ENCODE data around the gene TMSB15B.
"Not testable (repeated sequence)": the region's sequence is repeated elsewhere in the genome, so short reads cannot be mapped to it uniquely, and the experiment has no call there.

The TMSB15B gene

DNA sequence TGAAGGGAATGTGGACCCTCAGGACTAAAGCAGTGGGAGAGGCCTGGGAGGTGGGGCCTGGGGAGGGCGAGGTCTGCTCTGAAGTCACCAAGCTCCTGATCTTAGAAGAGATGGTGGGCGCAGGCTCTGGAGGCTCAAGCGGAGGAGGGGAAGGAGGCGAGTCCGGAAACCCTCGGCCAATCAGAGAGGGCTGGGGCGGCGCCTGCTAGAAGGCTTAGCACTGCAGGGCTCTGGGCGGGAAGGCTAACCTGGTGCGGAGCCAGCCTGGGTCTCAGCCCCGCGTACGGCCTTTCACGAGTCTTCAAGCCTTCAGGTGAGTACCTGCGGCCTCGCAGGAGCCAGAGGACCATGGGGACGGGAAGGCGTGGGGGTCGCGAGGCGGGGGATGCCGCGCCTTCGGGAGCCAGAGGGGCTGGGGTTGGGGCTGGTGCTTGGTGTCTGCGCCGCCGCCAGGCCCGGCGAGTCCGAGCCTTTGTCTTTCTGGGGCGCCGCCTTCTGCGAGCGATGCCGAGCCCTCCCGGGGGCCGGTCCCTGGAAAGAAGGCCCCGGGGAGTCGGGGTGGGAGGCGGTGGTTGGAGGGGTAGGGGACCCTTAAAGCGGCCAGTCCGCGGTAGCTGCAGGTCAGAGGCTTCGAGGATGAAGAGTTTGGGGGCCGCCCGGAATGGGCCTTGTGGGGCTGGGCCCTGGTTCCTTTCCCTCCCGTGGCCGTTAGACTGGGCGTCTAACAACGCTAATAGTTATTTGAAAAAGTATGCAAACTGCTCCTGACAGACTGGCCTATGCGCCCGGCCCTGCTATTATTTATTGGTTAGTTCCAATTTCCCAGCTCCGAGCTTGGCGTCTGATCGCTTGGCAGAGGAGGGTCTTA is at the start of gene TMSB15B:
TSS of gene TMSB15B (plus strand) at position 217 of the 868 bp plus-strand sequence.
- not testable (repeated sequence) for DNase-seq (ENCODE audit: low spot score)

DNA sequence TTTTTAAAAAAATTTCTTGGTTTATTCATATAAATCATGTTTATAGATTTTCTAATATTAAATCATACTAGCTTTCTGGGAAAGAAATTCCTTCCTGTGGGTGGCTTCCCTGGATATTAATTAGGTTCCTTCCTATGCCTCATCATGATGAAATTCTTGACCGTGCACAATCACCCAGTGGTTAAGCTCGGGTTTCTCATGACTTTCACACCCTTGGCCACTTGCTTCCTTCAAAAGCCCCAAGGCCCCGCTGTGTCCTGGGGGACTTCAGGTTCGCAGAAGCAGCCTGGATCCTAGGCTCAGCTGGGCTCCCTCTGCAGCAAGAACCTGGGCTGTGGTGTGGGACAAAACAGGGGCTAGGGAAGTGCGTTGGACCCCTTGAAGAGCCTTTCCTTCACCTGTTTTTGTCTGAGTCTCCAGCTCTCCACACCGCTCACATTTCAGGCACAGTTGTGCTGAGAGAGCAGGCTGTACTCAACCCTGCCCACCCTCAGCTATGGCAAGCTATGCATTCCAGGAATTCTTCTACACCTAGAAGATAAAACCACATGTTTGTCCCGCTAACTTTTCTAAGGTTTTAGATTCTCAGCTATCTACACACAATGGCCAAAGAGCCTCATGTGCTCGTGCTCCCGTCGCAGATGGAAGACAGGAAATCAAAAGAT is 48.9 kb upstream of the TMSB15B start:
- DNase-seq (ENCODE audit: low spot score), result no peak

DNA sequence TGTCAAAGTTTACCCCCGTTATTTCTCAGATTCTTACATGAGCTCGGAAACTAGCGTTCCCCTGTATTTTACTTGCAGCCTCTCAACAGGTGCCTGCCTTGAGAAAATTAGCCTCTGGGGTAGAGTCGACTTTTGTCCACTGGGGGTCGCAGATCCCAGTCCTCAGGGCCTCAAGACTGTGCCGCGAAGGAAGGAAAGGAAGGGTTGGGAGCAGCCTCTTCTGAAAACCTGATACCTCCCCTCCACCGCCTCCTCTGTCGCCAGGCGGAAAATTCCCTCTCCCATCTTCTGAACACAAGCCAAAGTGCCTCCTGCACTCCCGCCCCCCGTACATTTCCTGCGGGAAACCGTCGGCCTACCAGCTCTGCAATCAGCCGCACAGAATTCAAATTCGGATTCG is 44.4 kb upstream of the TMSB15B start:
- peak; percentile 58 for DNase-seq (ENCODE audit: low spot score)

DNA sequence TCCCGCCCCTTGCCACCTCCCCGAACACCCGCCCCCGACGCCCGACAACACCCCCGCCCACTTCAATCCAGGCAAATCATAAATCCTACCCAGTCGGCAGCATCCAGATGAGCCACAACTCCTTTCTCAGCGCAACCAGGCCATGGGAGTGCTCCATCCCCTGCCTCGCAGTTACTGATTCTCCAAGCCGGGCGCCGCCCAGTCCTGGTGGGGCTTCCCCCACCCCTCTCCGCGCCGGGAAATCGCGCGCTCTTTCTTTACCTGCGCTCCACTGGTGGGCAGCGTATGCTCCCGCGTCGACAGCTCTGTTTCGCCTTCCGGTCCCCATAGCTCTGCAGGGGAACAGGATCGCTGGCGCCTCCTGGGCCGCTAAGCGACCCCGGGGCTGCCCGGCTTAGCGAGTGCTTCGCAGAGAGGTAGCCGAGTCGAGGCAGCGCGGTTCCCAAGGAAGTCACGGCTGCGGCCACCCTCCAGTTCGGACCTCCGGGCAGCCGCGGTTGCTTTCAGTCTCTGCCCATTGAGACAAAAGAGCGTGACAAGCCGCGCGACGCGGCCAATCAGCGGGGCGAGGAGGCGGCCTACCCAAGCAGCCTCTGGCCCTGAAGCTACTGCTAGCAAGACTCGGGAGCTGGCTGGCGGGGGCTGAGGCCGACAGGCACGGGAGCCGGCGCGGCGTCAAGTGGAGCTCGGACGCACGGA is 43.7 kb upstream of the TMSB15B start:
- peak; percentile 60 for DNase-seq (ENCODE audit: low spot score)

DNA sequence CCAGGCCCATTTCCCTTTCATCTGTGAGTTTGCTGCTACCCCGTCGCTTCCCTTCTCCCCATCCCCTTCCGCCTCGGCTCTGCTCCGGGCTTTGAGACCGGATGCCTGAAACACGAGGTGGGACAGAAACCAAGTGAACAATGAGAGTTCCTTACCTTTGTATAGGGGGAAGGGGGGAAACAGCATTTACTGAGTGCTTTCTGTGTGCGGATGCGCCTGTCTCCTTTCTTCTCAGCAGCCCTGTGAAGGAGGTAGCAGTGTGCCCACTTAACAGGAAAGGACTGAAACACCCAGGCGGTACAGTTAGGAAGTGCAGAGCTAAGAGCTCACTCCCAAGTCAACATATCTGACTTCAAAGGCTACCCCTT is 43.2 kb upstream of the TMSB15B start:
- no peak for DNase-seq (ENCODE audit: low spot score)

DNA sequence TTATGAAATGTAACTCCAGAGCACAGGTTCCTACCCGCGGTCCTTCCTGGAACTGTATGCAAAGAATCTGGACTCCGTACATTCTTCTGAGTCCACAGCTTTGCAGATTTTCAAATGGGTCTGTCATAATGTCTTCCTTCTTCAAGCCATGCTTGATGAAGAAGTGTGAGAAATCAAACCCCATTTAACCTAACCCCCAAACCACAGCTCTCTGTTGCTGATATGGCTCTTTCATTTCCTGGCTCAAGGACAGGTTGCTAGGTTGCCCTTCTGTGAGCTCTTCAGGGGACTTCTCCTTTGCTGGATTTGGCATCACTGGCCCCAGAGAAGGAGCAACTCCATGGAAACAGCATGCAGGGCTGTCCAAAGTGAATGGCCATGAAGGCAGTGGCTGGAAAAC is 41.9 kb upstream of the TMSB15B start:
- DNase-seq (ENCODE audit: low spot score), result not testable (repeated sequence)

DNA sequence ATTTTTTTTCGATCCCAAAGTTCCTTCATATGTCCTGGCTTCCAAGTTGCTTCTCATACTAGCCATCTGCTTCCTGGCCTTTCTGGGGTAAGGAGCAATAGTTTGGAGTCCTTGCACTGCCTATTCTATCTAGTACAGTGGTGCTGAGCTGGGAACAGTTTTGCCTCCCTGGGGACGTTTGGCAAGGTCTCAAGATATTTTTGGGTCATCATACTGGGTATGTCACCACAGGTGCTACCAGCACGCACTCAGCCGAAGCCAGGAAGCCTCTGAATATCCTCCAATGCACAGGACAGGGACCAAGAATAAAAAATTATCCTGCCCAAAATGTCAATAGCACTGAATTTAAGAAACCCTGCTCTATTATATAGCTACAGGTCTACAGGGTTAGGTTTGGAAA is 35.4 kb upstream of the TMSB15B start:
- DNase-seq (ENCODE audit: low spot score), result no peak

DNA sequence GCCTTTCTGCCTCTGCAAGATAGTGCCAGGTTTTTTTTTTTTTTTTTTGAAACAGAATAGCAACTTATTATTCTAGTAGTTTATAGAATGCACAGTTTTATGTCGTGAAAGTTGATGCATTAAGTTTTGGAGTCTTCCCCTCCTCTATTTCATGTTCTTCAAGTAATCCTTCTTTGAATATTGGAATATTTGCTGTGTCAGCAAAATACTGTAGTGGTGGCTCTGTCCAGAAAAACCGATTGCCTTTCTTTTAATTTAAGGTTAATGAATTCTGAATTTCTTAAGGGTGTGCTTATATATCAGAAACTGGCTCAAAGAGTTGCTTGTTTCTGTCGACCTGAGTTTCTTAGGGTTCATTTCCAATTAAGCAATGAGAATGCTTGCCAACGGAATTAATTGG is 34.8 kb upstream of the TMSB15B start:
- DNase-seq (ENCODE audit: low spot score), result no peak

DNA sequence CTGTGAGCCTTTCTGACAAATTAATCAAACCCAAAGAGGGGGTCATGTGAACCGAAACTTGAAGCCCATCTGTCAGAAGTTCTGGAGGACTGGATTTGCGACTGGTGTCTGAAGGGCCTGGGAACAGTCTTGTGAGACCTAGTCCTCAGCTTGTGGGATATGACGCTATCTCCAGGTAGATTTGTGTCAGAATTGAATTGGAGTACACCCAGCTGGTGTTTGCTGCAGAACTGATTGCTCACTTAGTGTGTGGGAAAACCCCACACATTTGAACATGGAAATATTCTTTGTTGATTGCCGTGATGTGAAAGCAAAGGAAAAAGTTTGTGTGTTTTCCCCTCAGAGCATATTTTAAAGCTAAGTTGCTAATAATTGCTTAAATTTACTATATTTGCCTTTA is 30.3 kb upstream of the TMSB15B start:
- no peak for DNase-seq (ENCODE audit: low spot score)

DNA sequence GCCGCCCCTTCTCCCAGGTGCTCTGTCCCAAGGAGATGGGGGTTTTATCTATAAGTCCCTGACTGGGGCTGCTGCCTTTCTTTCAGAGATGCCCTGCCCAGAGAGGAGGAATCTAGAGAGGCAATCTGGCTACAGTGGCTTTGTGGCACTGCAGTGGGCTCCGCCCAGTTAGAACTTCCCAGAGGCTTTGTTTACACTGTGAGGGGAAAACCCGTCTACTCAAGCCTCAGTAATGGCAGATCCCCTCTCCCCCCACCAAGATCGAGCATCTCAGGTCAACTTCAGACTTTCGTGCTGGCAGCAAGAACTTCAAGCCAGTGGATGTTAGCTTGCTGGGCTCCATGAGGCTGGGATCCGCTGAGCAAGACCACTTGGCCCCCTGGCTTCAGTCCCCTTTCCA is 22.2 kb upstream of the TMSB15B start:
- DNase-seq (ENCODE audit: low spot score), result not testable (repeated sequence)

DNA sequence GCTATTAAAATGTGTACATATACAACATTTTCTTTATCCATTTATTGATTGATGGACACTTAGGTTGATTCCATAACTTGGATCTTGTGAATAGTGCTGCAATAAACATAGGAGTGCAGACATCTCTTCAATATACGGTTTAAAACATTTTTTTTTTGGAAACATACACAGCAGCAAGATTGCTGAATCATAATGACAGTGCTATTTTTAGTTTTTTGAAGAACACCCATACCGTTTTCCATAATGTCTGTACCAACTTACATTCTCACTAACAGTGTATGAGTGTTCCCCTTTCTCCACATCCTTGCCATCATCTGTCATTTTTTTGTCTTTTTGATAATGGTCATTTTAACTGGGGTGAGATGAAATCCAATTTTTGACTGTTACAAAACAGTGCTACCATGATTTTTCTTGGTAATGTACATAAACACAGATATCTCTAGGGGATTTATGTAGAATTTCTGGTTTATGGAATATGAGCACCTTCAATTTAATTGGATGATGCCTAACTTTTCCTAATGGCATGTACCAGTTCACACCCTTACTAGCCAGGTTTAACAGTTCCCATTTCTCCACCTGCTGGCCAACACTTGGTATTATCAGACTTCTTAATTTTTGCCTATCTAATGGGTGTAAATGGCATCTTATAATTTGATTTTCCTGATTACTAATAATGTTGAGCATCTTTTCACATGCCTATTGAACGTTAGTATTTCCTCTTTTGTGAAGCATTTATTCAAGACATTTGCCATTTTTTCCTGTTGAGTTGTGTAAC is 21.0 kb upstream of the TMSB15B start:
- DNase-seq (ENCODE audit: low spot score), result no peak

DNA sequence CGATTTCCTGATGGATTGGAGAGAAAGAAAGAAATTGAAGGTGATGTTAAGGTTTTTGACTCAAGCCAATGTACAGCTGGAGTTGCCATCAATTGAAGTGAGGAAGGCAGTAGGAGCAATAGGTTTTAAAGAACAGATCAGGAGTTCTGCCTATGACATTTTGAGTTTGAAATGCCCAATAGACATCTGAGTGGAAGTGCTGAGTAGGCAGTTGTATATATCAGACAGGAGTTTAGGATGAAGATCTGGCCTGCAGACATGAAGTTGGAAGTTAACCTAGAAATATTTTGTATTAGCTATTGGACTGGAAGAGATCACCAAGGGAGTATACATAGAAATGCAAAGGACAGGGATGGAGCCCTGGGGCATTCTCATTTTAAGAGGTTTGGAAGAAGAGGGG is 12.9 kb upstream of the TMSB15B start:
- no peak for DNase-seq (ENCODE audit: low spot score)

DNA sequence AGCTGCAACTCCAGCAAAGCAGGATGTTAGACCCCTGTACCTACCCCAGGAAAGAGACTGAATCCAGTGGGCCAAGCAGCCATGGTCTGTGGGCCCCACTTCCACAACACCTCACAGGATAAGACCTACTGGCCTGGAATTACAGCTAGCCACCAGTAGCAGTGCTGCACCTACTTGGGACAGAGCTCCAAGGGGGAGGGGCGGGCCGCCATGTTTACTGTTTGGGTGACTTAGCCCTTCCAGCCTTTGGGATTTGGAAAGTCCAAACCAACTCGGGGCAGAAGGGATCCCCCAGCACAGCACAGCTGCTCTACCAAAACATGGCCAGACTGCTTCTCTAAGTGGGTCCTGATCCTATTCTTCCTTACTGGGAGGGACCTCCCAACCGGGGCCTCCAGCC is 9.1 kb upstream of the TMSB15B start:
- DNase-seq (ENCODE audit: low spot score), result no peak

DNA sequence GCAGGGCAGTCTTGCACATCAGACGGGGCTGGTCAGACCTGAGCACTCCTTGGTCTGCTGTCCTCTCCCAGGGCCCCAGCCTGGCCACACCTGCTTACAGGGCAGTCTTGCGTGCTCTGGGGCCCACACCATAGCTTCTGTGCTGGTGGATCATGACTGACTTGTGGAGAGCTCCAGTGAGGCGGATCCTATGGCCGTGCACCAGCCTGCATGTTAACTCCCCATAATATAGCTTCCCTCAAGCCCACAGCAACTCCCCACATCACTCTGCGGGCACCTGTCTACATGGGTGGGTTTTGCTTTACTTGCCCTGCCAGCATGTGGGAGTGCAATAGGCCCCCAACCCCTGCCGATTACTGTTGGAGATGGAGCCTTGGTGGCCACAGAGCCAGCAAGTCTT is 8.2 kb upstream of the TMSB15B start:
- DNase-seq (ENCODE audit: low spot score), result no peak

DNA sequence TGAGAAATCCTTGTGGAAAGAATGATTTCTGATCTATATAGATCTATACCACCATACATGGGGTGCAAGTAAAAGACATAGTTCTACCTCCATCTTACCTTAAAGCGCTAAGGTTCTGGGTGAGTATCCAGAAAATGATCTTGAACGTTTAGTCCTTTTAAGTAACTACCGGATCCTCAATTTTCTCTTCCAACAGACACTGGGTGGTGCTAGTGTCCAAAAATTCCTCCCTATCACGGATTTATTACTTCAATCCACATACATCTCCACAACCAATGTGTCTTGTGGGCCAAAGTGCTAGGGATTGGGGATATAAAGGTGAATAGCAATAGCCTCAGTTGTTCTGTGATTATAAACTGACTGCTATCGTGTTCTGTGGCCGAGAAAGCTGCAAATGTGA is 1.8 kb upstream of the TMSB15B start:
- DNase-seq (ENCODE audit: low spot score), result not testable (repeated sequence)

DNA sequence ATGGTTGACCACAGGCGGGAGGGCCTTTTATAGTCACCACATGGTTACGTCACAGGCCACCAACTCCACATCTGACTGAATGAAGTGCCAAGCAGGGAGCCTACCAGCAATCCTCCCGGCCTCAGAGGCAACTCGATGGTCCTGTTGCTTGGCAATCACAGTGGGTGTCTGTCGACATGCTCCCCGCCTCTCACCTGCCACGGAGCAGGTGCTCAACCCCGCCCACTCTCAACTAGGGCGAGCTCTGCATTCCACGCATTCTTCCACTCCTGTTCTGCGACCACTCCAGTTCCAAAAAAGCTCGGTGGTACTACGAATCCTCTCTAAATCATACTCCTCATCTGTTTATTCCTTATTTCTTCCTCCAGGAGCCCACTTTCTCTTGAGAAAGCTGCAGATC is 21.1 kb downstream of the TMSB15B start:
- DNase-seq (ENCODE audit: low spot score), result not testable (repeated sequence)

DNA sequence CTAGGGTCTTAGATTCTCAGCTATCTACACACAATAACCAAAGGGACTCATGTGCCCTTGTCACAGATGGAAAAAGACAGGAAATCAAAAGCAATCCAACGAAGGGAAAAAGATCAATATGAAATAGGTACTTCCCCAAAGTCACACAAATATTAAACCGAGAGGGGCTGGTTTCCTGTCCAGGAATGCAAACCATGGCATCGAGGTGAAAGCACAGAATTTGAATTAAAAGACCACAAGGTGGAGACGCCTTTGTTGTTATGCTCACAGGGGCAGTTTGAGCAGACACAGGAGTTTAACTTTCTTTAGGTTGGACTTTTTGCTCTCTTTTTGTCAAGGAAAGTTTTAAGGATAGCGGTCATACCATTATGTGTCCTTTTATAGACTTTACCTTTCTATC is 36.8 kb downstream of the TMSB15B start:
- DNase-seq (ENCODE audit: low spot score), result no peak

DNA sequence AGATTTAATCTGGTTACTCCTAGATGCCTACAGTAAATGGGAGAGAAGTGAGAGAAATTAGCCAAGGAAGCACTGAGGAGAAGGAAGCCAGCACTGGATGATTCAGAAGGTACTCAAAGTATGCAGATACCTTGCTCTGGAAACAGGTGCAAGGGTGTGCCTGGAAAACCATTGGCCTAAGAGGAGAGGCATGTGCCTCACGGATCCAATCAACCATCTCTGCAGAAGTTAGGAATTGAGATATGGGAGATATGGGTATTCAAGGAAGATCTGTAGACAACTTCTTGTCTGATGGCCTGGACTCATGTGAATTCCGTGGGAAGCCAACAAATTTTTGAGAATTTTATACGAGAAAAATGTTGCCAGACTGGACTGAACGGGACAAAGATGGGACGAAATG is 46.4 kb downstream of the TMSB15B start:
- no peak for DNase-seq (ENCODE audit: low spot score)

DNA sequence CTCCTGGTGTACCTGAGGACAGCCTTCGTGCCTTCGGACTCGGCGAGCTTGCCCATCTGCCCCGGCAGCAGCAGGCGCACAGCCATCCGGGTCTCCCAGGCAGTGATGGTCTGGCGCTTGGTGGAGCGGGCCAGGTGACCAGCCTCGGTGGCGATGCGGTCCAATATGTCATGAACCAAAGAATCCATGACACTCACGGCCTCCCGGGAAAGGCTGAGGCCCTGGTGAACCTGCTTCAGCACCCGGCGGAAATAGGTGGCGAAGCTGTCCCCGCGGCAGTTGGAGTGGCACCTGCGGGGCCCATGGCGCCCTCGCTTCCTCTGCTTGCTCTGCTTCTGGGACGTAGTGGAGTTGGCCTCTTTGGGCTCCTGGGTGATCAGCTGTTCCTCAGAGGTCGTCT is 50.7 kb downstream of the TMSB15B start:
- DNase-seq (ENCODE audit: low spot score), result no peak

DNA sequence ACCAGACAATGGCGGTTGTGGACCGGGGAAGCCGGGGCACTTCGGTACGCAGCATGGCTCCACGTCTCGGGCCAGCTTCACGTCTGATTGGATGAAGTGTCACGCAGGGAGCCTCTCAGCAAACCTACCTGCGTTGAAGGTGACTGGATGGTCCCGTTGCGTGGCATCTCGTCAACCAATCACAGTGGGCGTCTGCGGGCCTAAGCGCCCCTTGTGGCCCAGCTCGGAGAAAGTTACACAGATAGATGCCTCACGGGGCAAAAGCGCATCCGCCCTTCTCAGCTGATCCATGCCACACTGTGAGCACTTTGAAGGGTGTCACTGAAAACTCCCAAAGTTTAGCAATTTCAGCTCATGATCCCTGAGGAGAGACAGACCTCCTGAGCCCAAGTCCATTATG is 51.2 kb downstream of the TMSB15B start, which contains the start of gene H2BW1:
TSS of gene H2BW1 (minus strand) at position 103 of the 400 bp plus-strand sequence. CDS start 132 bp downstream, outside the sequence.
- no peak for DNase-seq (ENCODE audit: low spot score)

DNA sequence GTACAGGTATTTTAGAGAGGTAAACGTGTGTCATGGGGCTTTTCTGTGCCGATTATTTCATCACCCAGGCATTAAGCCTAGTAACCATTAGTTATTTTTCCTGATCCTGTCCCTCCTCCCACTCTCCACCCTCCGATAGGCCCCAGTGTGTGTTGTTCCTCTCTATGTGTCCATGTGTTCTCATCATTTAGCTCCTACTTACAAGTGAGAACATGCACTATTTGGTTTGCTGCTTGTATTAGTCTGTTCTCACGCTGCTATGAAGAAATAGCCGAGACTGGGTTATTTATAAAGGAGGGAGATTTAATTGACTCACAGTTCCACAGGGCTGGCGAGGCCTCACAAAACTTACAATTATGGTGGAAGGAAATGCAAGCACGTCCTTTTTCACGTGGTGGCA is 53.1 kb downstream of the TMSB15B start:
- not testable (repeated sequence) for DNase-seq (ENCODE audit: low spot score)
